MM.1S (cell line): Measurements from ENCODE around the gene SLC37A1.

Experiments used
- CTCF ChIP-seq: fragments of 300-600 bp; sonication (generic); IDR thresholded peaks from 2 replicates; pipeline ENCODE4 v1.5.1; 2016; ENCODE audit warnings: antibody characterized with exemption, low read length, mixed read lengths
- EZH2 ChIP-seq: fragments of 300-600 bp; sonication (generic); optimal IDR thresholded peaks from 2 replicates; pipeline ENCODE3; 2017; ENCODE audit warnings: low read depth, mild to moderate bottlenecking, antibody characterized with exemption, low read length, mixed read lengths

DNA sequence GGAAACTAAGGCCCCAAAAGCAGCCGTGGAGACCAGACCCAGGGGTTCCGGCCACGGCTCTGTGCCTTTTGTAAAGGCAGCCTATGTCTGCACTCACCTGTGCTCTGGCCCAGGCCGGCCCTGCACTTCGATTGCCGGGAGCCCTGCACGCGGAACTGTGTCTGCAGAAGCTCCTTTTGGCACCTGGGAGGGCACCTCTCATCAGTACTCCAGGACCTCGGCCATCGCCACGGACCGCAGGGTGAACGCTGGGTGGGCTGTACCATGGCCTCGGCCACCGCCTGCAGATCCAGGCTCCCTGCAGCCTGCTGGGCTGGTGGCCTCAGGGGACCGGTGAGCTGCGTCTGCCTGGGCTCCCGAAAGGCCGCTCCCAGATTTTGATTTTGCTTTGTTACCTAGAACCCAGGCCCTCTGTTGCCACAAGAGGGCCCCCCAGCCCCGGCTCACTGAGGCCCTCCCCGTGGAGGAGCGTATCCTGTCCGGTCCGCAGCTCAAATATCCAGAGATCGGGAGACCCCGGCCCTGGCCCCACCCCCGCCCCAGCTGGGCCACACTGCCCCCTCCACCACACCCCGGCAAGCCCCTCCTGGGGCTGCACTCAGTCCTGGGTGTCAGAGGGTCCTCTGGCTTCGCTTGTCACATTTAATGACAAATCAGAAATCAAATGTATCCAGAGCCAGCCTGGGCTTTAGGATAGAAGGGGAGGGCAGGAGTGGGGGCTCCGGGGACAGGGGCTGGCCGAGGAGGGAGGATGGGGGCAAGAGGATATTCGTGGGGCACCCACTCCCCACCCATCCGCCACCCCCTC is 79.6 kb downstream of the SLC37A1 start:
- peak; percentile 32 for TF ChIP-seq EZH2
- peak; percentile 83 for TF ChIP-seq CTCF
